ENCODE data around the gene PTCSC3. TPM values are rescaled to one million over a fixed set of nuclear protein-coding genes. Genes with fewer than 3 reads are reported as not detected.

PTCSC3 gene
- polyA plus RNA-seq, 2 of the 4 experiments (the other 2 are of a cell fraction) = not detected

DNA sequence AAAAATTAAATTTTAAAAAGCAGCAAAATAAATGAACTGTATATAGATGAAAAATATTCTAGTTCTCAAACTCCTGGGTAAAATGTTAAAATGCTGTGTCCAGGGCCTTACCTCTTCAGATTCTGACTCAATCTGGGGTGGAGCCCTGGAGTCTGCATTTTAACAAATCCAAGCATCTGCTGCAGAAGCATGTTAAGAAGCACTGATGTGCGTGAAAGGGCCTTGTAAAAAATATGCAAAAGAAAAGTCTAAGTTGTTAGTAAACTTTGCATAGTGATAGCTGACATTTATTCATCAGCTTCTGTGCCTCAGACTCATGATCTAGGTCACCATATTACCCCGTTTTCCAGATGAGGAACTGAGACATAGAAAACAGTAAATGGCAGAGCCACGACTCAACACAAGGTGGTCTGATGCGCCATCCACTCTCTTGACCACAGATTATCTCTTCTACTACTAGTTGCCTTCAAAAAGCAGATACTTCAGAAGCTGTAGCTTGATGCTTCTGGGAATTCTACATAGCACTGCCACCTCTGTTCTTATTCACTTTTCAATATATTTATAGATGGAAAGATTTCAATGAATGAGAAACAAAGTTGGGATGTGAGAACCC, 28.0 kb upstream of the PTCSC3 start:
- H3K27ac ChIP-seq = no peak overlapping the region
- ChIA-PET CTCF (interaction anchor here (1.4 kb wide), 1 partner anchor 10 kb away, joined by 3 read pairs; no protein-coding TSS in a partner anchor), POLR2A (no interaction called here)
- 56% methylated on average over 4 of the region's 4 CpGs for WGBS (ENCODE audit: missing lambda C conversion rate)
- ATAC-seq (no peak), DNase-seq (ENCODE audit: low read depth in 1 of 2, low spot score in 1 of 2) (no peak), FAIRE-seq (no peak)
- TF ChIP-seq ZC3H11A (IDR thresholded peaks at IDR 0.05) = no peak
- H3K4me2 ChIP-seq = no peak overlapping the region
- H3K9me3 ChIP-seq = peaks cover 5% of the 10 kb centered on the region; the same call in 1 of the 3 replicates
- no peaks in the 10 kb centered on the region for H3K4me1 ChIP-seq
- no peak overlapping the region for H3K4me3 ChIP-seq

DNA sequence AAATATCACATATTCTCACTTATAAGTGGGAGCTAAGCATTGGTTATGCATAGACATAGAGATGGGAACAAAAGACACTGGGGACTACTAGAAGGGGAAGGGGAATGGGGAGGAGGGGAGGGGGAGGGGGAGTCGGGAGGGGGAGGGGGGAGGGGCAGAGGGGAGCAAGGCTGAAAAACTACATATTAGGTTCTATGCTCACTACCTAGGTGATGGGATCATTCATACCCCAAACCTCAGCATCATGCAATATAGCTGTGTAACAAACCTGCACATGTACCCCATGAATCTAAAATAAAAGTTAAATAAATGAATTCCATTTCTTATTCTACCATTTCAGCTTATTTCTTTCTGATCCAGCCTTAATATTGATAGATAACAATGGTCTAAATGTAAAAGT, 21.9 kb upstream of the PTCSC3 start:
- Histone ChIP-seq H3K4me3 (no peak overlapping the region), H3K4me1 (no peaks in the 10 kb centered on the region), H3K4me2 (no peak overlapping the region), H3K27ac (no peak overlapping the region), H3K9me3 (peaks cover 5% of the 10 kb centered on the region; the same call in 1 of the 3 replicates)
- CTCF ChIA-PET = interaction anchor here (1.0 kb wide), 1 partner anchor 31 kb away, joined by 3 read pairs; no protein-coding TSS in a partner anchor
- DNase-seq (ENCODE audit: low read depth in 1 of 2, low spot score in 1 of 2) (no peak), FAIRE-seq (no peak), ATAC-seq (no peak)
- POLR2A ChIA-PET = no interaction called here
- WGBS (ENCODE audit: missing lambda C conversion rate) = no CpG with 5 or more reads among the region's 1 CpG
- no peak for TF ChIP-seq SREBF2 (IDR thresholded peaks at IDR 0.05)

- Histone ChIP-seq H3K4me3 (no peak overlapping the region), H3K4me1 (no peaks in the 10 kb centered on the region), H3K9me3 (no peaks in the 10 kb centered on the region), H3K27ac (no peak overlapping the region), H3K4me2 (no peak overlapping the region)
- ATAC-seq = no peak
- TF ChIP-seq ESRRA (IDR thresholded peaks at IDR 0.05; ENCODE audit: borderline replicate concordance, low read length) (no peak), CBX8 (IDR thresholded peaks at IDR 0.05) (no peak), HDAC2 (IDR thresholded peaks at IDR 0.05) (no peak), EP300 (IDR thresholded peaks at IDR 0.05) (no peak), RNF2 (IDR thresholded peaks at IDR 0.05; ENCODE audit: borderline replicate concordance, low read depth) (no peak), BHLHE40 (IDR thresholded peaks at IDR 0.05; ENCODE audit: low read depth, low read length) (no peak), EHMT2 (IDR thresholded peaks at IDR 0.05; ENCODE audit: low read depth) (no peak), PHF8 (IDR thresholded peaks at IDR 0.05; ENCODE audit: borderline replicate concordance, low read depth) (no peak), POLR2AphosphoS2 (conservative IDR thresholded peaks at IDR 0.05; ENCODE audit: low read length) (no peak), TFCP2L1 (CRISPR knock-in tag; IDR thresholded peaks at IDR 0.05) (no peak)
- TF ChIP-seq, protein P1, sequence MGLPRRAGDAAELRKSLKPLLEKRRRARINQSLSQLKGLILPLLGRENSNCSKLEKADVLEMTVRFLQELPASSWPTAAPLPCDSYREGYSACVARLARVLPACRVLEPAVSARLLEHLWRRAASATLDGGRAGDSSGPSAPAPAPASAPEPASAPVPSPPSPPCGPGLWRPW (IDR thresholded peaks at IDR 0.05) = no peak
- FAIRE-seq = no peak
- 60% methylated on average over 4 of the region's 4 CpGs for WGBS (ENCODE audit: missing lambda C conversion rate)
- no peak for DNase-seq (ENCODE audit: low read depth in 1 of 2, low spot score in 1 of 2)
- ChIA-PET POLR2A (no interaction called here), CTCF (interaction anchor here (1.0 to 1.5 kb wide), 2 partner anchors 11 to 17 kb away, joined by 3 read pairs; no protein-coding TSS in a partner anchor)
Observed at GRCh38 chr14:36194663-36195062, 18.1 kb upstream of the PTCSC3 start.

DNA sequence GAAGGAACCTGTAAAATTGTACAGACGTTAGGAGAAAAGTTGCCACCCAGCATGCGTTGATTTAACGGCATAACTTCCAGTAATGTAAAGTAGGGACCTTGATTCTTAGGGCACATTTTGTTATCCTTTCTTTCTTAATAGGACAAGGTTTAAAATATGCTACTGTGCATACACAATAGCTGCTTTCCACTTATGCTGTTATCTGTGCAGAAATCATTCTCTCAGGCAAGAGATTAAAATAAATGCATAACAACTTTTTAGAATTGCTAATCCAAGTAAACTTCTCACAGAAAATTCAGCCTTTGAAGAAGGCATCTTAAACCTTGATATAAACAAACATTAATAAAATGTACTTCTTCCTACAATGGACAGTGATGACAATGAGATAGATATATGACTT, 16.0 kb upstream of the PTCSC3 start:
- H3K27ac ChIP-seq = no peak overlapping the region
- no peaks in the 10 kb centered on the region for H3K4me1 ChIP-seq
- H3K4me2 ChIP-seq = no peak overlapping the region
- WGBS (ENCODE audit: missing lambda C conversion rate) = 64% methylated on average over 3 of the region's 3 CpGs
- no peak overlapping the region for H3K4me3 ChIP-seq
- ChIA-PET CTCF (interaction anchor here (1.4 kb wide), 1 partner anchor 121 kb away, joined by 3 read pairs; no protein-coding TSS in a partner anchor), POLR2A (no interaction called here)
- FAIRE-seq (no peak), DNase-seq (ENCODE audit: low read depth in 1 of 2, low spot score in 1 of 2) (no peak), ATAC-seq (no peak)
- no peaks in the 10 kb centered on the region for H3K9me3 ChIP-seq
- TF ChIP-seq JUN (IDR thresholded peaks at IDR 0.05) (no peak), NPAS2 (CRISPR knock-in tag; IDR thresholded peaks at IDR 0.05; ENCODE audit: borderline replicate concordance) (no peak), REST (IDR thresholded peaks at IDR 0.05) (no peak), CHD2 (IDR thresholded peaks at IDR 0.05; ENCODE audit: low read length, partially characterized antibody) (no peak), USF2 (IDR thresholded peaks at IDR 0.05) (no peak), CBX2 (IDR thresholded peaks at IDR 0.05; ENCODE audit: borderline replicate concordance, low read depth) (no peak), HOXB5 (CRISPR knock-in tag; IDR thresholded peaks at IDR 0.05) (no peak), POLR2A (IDR thresholded peaks at IDR 0.05; ENCODE audit: low read length) (no peak)
- TF ChIP-seq, protein P2, sequence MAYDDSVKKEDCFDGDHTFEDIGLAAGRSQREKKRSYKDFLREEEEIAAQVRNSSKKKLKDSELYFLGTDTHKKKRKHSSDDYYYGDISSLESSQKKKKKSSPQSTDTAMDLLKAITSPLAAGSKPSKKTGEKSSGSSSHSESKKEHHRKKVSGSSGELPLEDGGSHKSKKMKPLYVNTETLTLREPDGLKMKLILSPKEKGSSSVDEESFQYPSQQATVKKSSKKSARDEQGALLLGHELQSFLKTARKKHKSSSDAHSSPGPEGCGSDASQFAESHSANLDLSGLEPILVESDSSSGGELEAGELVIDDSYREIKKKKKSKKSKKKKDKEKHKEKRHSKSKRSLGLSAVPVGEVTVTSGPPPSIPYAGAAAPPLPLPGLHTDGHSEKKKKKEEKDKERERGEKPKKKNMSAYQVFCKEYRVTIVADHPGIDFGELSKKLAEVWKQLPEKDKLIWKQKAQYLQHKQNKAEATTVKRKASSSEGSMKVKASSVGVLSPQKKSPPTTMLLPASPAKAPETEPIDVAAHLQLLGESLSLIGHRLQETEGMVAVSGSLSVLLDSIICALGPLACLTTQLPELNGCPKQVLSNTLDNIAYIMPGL (CRISPR knock-in tag; IDR thresholded peaks at IDR 0.05; ENCODE audit: borderline replicate concordance) = no peak
- TF ChIP-seq, protein P3, sequence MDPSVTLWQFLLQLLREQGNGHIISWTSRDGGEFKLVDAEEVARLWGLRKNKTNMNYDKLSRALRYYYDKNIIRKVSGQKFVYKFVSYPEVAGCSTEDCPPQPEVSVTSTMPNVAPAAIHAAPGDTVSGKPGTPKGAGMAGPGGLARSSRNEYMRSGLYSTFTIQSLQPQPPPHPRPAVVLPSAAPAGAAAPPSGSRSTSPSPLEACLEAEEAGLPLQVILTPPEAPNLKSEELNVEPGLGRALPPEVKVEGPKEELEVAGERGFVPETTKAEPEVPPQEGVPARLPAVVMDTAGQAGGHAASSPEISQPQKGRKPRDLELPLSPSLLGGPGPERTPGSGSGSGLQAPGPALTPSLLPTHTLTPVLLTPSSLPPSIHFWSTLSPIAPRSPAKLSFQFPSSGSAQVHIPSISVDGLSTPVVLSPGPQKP (IDR thresholded peaks at IDR 0.05; ENCODE audit: low read depth, low read length) = no peak
- TF ChIP-seq, protein P1 (IDR thresholded peaks at IDR 0.05) = no peak
